HG02840 (cell line): Measurements from ENCODE around the gene UBE2H.

Experiments
- ATAC-seq: cut with Tn5 transposase; IDR thresholded peaks from one replicate; pipeline ENCODE4 v1.9.1; 2021; ENCODE audit warnings: mild to moderate bottlenecking, moderate library complexity, moderate number of reproducible peaks; ENCODE audit not compliant: unreplicated experiment, low FRiP score

Gene UBE2H

GRCh38 chr7:129950933-129951225 is 1.9 kb downstream of the UBE2H start:
- no peak for ATAC-seq

- ATAC-seq = no peak
These were observed 2.4 kb downstream of the UBE2H start for GRCh38 chr7:129950191-129950932.

GRCh38 chr7:129949292-129950133 is 3.2 kb downstream of the UBE2H start:
- ATAC-seq = peak; percentile 10

- peak; percentile 42 for ATAC-seq
These were observed 3.9 kb downstream of the UBE2H start for GRCh38 chr7:129948877-129949291.

- no peak for ATAC-seq
These were observed 4.4 kb downstream of the UBE2H start for GRCh38 chr7:129948338-129948737.

- no peak for ATAC-seq
These were observed 5.1 kb downstream of the UBE2H start for GRCh38 chr7:129947701-129948100.

- ATAC-seq = no peak
These were observed 5.7 kb downstream of the UBE2H start for GRCh38 chr7:129947049-129947448.

GRCh38 chr7:129946282-129946681 is 6.5 kb downstream of the UBE2H start:
- no peak for ATAC-seq

GRCh38 chr7:129943352-129943751 is 9.4 kb downstream of the UBE2H start:
- ATAC-seq = no peak

- no peak for ATAC-seq
These were observed 12.4 kb downstream of the UBE2H start for GRCh38 chr7:129940329-129940728.

- no peak for ATAC-seq
These were observed 12.9 kb downstream of the UBE2H start for GRCh38 chr7:129939881-129940280.

- ATAC-seq = no peak
These were observed 19.1 kb downstream of the UBE2H start for GRCh38 chr7:129933627-129934026.

GRCh38 chr7:129926618-129927017 is 26.1 kb downstream of the UBE2H start:
- ATAC-seq = no peak

GRCh38 chr7:129925416-129926002 is 27.3 kb downstream of the UBE2H start:
- no peak for ATAC-seq

GRCh38 chr7:129924602-129925001 is 28.2 kb downstream of the UBE2H start:
- ATAC-seq = no peak

GRCh38 chr7:129923709-129924108 is 29.1 kb downstream of the UBE2H start:
- ATAC-seq = no peak

- ATAC-seq = no peak
These were observed 33.3 kb downstream of the UBE2H start for GRCh38 chr7:129919492-129919891.

- no peak for ATAC-seq
These were observed 33.8 kb downstream of the UBE2H start for GRCh38 chr7:129918922-129919321.

- no peak for ATAC-seq
These were observed 34.8 kb downstream of the UBE2H start for GRCh38 chr7:129917934-129918333.

- ATAC-seq = no peak
These were observed 38.1 kb downstream of the UBE2H start for GRCh38 chr7:129914536-129915272.

- ATAC-seq = no peak
These were observed 39.3 kb downstream of the UBE2H start for GRCh38 chr7:129913428-129913827.
